ENCODE measurements around the gene ERN1. TPM values are rescaled to one million over a fixed set of nuclear protein-coding genes. Genes with fewer than 3 reads are reported as not detected.
A peak's percentile ranks its signal among the peaks of the same experiment; 100 is the strongest.

ERN1 gene
- total and polyA plus RNA-seq, 2 of the 13 experiments (the other 11 are each of a cell fraction or from before 2014, with no cell fraction given) = 6.0 to 12.7 TPM

DNA sequence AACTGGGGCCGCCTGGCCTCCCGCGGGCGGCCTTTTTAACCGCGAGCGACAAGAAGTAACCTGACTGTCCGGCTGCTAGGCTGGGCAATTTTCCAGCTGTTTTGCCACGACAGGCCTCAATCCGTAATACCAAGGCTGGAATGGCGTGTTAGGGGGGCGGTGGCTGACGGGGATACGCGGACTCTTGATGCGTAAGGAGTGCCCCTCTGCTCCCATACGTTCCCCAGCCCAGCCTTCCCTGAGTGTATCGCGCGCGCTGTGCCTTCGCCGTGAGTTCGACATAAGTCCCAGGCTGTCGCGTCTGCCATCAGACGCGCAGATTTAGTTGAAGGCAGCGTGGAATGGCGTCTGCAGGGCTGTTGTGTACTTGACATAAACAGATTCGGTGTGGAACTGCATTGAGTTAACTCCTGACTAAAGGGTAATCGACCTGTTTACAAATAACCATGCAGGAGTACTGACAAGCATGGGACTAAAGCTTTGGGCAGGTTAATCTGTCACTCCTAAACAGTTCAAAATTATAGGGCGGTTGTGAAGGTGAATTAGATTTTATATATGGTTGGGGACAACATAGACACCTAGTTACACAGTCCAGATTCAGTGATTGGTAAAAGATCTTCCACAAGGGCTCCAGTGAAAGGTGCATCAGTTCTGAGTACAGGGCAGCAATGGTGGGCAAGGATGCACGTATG is 16.6 kb upstream of the ERN1 start (continued):
- TF ChIP-seq ZFX (CRISPR knock-in tag; IDR thresholded peaks at IDR 0.05; ENCODE audit: low read depth) (peak; percentile 0; the same call in 1 of the 2 replicates), EHMT2 (IDR thresholded peaks at IDR 0.05; ENCODE audit: borderline replicate concordance, low read depth, low read length) (no peak), FOXC1 (CRISPR knock-in tag; IDR thresholded peaks at IDR 0.05; ENCODE audit: borderline replicate concordance) (no peak; the same call in 1 of the 2 replicates), ZNF17 (CRISPR knock-in tag; IDR thresholded peaks at IDR 0.05) (no peak), NR3C1 (CRISPR knock-in tag; IDR thresholded peaks at IDR 0.05) (no peak), FOSL2 (CRISPR knock-in tag; IDR thresholded peaks at IDR 0.05) (no peak), NCOA5 (CRISPR knock-in tag; IDR thresholded peaks at IDR 0.05) (peak; percentile 88; the same call in 1 of the 2 replicates), ZNF556 (CRISPR knock-in tag; IDR thresholded peaks at IDR 0.05; ENCODE audit: borderline replicate concordance) (no peak), ZBTB7A (CRISPR knock-in tag; IDR thresholded peaks at IDR 0.05) (no peak; the same call in 1 of the 2 replicates), THAP11 (CRISPR knock-in tag; IDR thresholded peaks at IDR 0.05) (no peak), KDM6A (CRISPR knock-in tag; IDR thresholded peaks at IDR 0.05; ENCODE audit: low read depth) (no peak; the same call in 1 of the 2 replicates), KLF9 (CRISPR knock-in tag; IDR thresholded peaks at IDR 0.05; ENCODE audit: low read depth) (no peak), ZFP41 (CRISPR knock-in tag; IDR thresholded peaks at IDR 0.05; ENCODE audit: borderline replicate concordance) (no peak), ZKSCAN5 (CRISPR knock-in tag; IDR thresholded peaks at IDR 0.05) (no peak), ZNF891 (CRISPR knock-in tag; IDR thresholded peaks at IDR 0.05) (0 out of 2 replicates have a peak, but pooled peaks have one; percentile 11), SMYD3 (CRISPR knock-in tag; IDR thresholded peaks at IDR 0.05) (peak; percentile 26; the same call in 1 of the 2 replicates), HDAC6 (IDR thresholded peaks at IDR 0.05; ENCODE audit: low read depth, low read length) (no peak), RFX3 (CRISPR knock-in tag; IDR thresholded peaks at IDR 0.05) (no peak)
- TF ChIP-seq, protein P1, sequence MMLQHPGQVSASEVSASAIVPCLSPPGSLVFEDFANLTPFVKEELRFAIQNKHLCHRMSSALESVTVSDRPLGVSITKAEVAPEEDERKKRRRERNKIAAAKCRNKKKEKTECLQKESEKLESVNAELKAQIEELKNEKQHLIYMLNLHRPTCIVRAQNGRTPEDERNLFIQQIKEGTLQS (CRISPR knock-in tag; IDR thresholded peaks at IDR 0.05) = no peak
- TF ChIP-seq, protein P2, sequence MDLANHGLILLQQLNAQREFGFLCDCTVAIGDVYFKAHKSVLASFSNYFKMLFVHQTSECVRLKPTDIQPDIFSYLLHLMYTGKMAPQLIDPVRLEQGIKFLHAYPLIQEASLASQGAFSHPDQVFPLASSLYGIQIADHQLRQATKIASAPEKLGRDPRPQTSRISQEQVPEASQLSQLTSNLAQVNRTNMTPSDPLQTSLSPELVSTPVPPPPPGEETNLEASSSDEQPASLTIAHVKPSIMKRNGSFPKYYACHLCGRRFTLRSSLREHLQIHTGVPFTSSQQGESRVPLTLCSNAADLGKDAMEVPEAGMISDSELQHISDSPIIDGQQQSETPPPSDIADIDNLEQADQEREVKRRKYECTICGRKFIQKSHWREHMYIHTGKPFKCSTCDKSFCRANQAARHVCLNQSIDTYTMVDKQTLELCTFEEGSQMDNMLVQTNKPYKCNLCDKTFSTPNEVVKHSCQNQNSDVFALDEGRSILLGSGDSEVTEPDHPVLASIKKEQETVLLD (CRISPR knock-in tag; IDR thresholded peaks at IDR 0.05; ENCODE audit: low read depth) = peak; percentile 50; the same call in 1 of the 2 replicates
- TF ChIP-seq, protein P3, sequence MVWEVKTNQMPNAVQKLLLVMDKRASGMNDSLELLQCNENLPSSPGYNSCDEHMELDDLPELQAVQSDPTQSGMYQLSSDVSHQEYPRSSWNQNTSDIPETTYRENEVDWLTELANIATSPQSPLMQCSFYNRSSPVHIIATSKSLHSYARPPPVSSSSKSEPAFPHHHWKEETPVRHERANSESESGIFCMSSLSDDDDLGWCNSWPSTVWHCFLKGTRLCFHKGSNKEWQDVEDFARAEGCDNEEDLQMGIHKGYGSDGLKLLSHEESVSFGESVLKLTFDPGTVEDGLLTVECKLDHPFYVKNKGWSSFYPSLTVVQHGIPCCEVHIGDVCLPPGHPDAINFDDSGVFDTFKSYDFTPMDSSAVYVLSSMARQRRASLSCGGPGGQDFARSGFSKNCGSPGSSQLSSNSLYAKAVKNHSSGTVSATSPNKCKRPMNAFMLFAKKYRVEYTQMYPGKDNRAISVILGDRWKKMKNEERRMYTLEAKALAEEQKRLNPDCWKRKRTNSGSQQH (CRISPR knock-in tag; IDR thresholded peaks at IDR 0.05; ENCODE audit: low read depth) = no peak; the same call in none of the 2 replicates
- TF ChIP-seq, protein P4, sequence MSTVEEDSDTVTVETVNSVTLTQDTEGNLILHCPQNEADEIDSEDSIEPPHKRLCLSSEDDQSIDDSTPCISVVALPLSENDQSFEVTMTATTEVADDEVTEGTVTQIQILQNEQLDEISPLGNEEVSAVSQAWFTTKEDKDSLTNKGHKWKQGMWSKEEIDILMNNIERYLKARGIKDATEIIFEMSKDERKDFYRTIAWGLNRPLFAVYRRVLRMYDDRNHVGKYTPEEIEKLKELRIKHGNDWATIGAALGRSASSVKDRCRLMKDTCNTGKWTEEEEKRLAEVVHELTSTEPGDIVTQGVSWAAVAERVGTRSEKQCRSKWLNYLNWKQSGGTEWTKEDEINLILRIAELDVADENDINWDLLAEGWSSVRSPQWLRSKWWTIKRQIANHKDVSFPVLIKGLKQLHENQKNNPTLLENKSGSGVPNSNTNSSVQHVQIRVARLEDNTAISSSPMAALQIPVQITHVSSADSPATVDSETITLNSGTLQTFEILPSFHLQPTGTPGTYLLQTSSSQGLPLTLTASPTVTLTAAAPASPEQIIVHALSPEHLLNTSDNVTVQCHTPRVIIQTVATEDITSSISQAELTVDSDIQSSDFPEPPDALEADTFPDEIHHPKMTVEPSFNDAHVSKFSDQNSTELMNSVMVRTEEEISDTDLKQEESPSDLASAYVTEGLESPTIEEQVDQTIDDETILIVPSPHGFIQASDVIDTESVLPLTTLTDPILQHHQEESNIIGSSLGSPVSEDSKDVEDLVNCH (CRISPR knock-in tag; IDR thresholded peaks at IDR 0.05) = no peak; the same call in 1 of the 2 replicates
- TF ChIP-seq, protein P5, sequence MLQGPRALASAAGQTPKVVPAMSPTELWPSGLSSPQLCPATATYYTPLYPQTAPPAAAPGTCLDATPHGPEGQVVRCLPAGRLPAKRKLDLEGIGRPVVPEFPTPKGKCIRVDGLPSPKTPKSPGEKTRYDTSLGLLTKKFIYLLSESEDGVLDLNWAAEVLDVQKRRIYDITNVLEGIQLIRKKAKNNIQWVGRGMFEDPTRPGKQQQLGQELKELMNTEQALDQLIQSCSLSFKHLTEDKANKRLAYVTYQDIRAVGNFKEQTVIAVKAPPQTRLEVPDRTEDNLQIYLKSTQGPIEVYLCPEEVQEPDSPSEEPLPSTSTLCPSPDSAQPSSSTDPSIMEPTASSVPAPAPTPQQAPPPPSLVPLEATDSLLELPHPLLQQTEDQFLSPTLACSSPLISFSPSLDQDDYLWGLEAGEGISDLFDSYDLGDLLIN (CRISPR knock-in tag; IDR thresholded peaks at IDR 0.05; ENCODE audit: borderline replicate concordance) = no peak
- TF ChIP-seq, protein P6, sequence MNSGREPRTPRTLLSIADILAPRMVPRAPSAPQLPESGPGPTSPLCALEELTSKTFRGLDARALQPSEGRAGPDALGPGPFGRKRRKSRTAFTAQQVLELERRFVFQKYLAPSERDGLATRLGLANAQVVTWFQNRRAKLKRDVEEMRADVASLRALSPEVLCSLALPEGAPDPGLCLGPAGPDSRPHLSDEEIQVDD (CRISPR knock-in tag; IDR thresholded peaks at IDR 0.05; ENCODE audit: borderline replicate concordance) = peak; percentile 14; the same call in 1 of the 2 replicates

All from HepG2 (cell line).